SK-N-SH treated with all-trans-retinoic acid at 6 μM for 48 hours (cell line): ENCODE data around the gene LAMA2.

ENCODE experiments used
- ATAC-seq: fragments of 200-7000 bp; cut with Tn5 transposase; 3 replicates; pipeline ENCODE4 v1.9.1; 2020; ENCODE audit warnings: mild to moderate bottlenecking, moderate library complexity
- ARNTL ChIP-seq: fragments of 450-650 bp; formaldehyde crosslinking; IDR thresholded peaks from 2 replicates; pipeline ENCODE4 v1.5.0; 2020; ENCODE audit warnings: low read depth, mild to moderate bottlenecking, moderate library complexity, borderline replicate concordance
- BACH2 ChIP-seq: fragments of 250-450 bp; sonication (Bioruptor Pico); IDR thresholded peaks from 2 replicates; pipeline ENCODE4 v1.9.0; 2021; ENCODE audit warnings: mild to moderate bottlenecking, borderline replicate concordance
- CREB5 ChIP-seq: fragments of 250-450 bp; sonication (Bioruptor Pico); IDR thresholded peaks from 2 replicates; pipeline ENCODE4 v1.5.1; 2020; ENCODE audit warnings: low read depth, mild to moderate bottlenecking, moderate library complexity
- CSDC2 ChIP-seq: fragments of 250-450 bp; sonication (Bioruptor Pico); IDR thresholded peaks from 2 replicates; pipeline ENCODE4 v1.5.0; 2020; ENCODE audit warnings: mild to moderate bottlenecking, moderate library complexity
- CSRNP3 ChIP-seq: fragments of 250-450 bp; sonication (Bioruptor Pico); IDR thresholded peaks from 2 replicates; pipeline ENCODE4 v1.5.1; 2021; ENCODE audit warnings: mild to moderate bottlenecking, moderate library complexity
- ESRRG ChIP-seq: fragments of 250-450 bp; sonication (Bioruptor Pico); IDR thresholded peaks from 2 replicates; pipeline ENCODE4 v1.6.1; 2021; ENCODE audit warnings: mild to moderate bottlenecking
- GLIS3 ChIP-seq: fragments of 250-450 bp; sonication (Bioruptor Pico); IDR thresholded peaks from 2 replicates; pipeline ENCODE4 v1.5.0; 2020; ENCODE audit warnings: mild to moderate bottlenecking, moderate library complexity
- ISL1 ChIP-seq: fragments of 250-450 bp; sonication (Bioruptor Pico); IDR thresholded peaks from 2 replicates; pipeline ENCODE4 v2.1.2; 2022; ENCODE audit warnings: mild to moderate bottlenecking, moderate library complexity
- OSR1 ChIP-seq: fragments of 250-450 bp; sonication (Bioruptor Pico); IDR thresholded peaks from 2 replicates; pipeline ENCODE4 v1.8.0; 2022; ENCODE audit warnings: moderate library complexity, mild to moderate bottlenecking, inconsistent platforms
- PATZ1 ChIP-seq: fragments of 250-450 bp; sonication (Bioruptor Pico); IDR thresholded peaks from 2 replicates; pipeline ENCODE4 v1.8.0; 2020; ENCODE audit warnings: mild to moderate bottlenecking, moderate library complexity, borderline replicate concordance
- POU6F1 ChIP-seq: fragments of 250-450 bp; sonication (Bioruptor Pico); IDR thresholded peaks from 2 replicates; pipeline ENCODE4 v1.8.0; 2021; ENCODE audit warnings: low read depth, mild to moderate bottlenecking, moderate library complexity, borderline replicate concordance
- PPARA ChIP-seq: fragments of 250-450 bp; sonication (Bioruptor Pico); IDR thresholded peaks from 2 replicates; pipeline ENCODE4 v1.5.0; 2020; ENCODE audit warnings: mild to moderate bottlenecking, borderline replicate concordance
- RARB ChIP-seq: fragments of 250-450 bp; sonication (Bioruptor Pico); IDR thresholded peaks from 2 replicates; pipeline ENCODE4 v1.8.0; 2021; ENCODE audit warnings: mild to moderate bottlenecking, moderate library complexity
- TCF4 ChIP-seq: fragments of 250-450 bp; sonication (Bioruptor Pico); IDR thresholded peaks from 2 replicates; pipeline ENCODE4 v1.8.0; 2021; ENCODE audit warnings: mild to moderate bottlenecking, moderate library complexity, borderline replicate concordance
- TSHZ2 ChIP-seq: fragments of 250-450 bp; sonication (Bioruptor Pico); IDR thresholded peaks from 2 replicates; pipeline ENCODE4 v1.5.0; 2020; ENCODE audit warnings: mild to moderate bottlenecking, moderate library complexity
- ZC3H10 ChIP-seq: fragments of 250-450 bp; sonication (Bioruptor Pico); IDR thresholded peaks from 2 replicates; pipeline ENCODE4 v1.5.1; 2021; ENCODE audit warnings: mild to moderate bottlenecking, moderate library complexity
- ZFP3 ChIP-seq: fragments of 250-450 bp; sonication (Bioruptor Pico); IDR thresholded peaks from 2 replicates; pipeline ENCODE4 v1.5.0; 2020; ENCODE audit warnings: mild to moderate bottlenecking, moderate library complexity
- ZFP30 ChIP-seq: fragments of 450-650 bp; formaldehyde crosslinking; IDR thresholded peaks from 2 replicates; pipeline ENCODE4 v1.5.0; 2022; ENCODE audit warnings: mild to moderate bottlenecking, moderate library complexity
- ZNF565 ChIP-seq: fragments of 450-650 bp; formaldehyde crosslinking; conservative IDR thresholded peaks from 2 replicates; pipeline ENCODE4 v1.5.0; 2020; ENCODE audit warnings: low read depth, mild to moderate bottlenecking, moderate library complexity
- ZNF70 ChIP-seq: fragments of 450-650 bp; formaldehyde crosslinking; IDR thresholded peaks from 2 replicates; pipeline ENCODE4 v1.5.0; 2020; ENCODE audit warnings: mild to moderate bottlenecking, moderate library complexity
- ZNF8 ChIP-seq: fragments of 450-650 bp; formaldehyde crosslinking; IDR thresholded peaks from 2 replicates; pipeline ENCODE4 v1.5.0; 2020; ENCODE audit warnings: mild to moderate bottlenecking, moderate library complexity

The LAMA2 gene

GRCh38 chr6:129440691-129441090 is 557.8 kb downstream of the LAMA2 start:
- peak; percentile 98 for ATAC-seq
- no peak for TF ChIP-seq PPARA (CRISPR knock-in tag)
- no peak for TF ChIP-seq CSDC2
- no peak for TF ChIP-seq CSRNP3 (CRISPR knock-in tag)
- TF ChIP-seq ARNTL (CRISPR knock-in tag) = no peak
- no peak for TF ChIP-seq ESRRG (CRISPR knock-in tag)
- TF ChIP-seq TCF4 (CRISPR knock-in tag) = no peak
- TF ChIP-seq ZFP30 (CRISPR knock-in tag) = no peak
- TF ChIP-seq BACH2 (CRISPR knock-in tag) = no peak
- TF ChIP-seq ZNF565 (CRISPR knock-in tag) = no peak
- TF ChIP-seq ZNF70 (CRISPR knock-in tag) = no peak
- TF ChIP-seq ZNF8 (CRISPR knock-in tag) = no peak
- TF ChIP-seq ZC3H10 (CRISPR knock-in tag) = no peak
- no peak for TF ChIP-seq TSHZ2
- TF ChIP-seq ISL1 = no peak
- no peak for TF ChIP-seq OSR1 (CRISPR knock-in tag)

- no peak for ATAC-seq
Measured at GRCh38 chr6:129444683-129445082, 561.7 kb downstream of the LAMA2 start.

More at GRCh38 chr6:129444683-129445082, 561.7 kb downstream of the LAMA2 start:
- TF ChIP-seq ZFP30 (CRISPR knock-in tag) (no peak), TSHZ2 (no peak), CREB5 (CRISPR knock-in tag) (no peak), BACH2 (CRISPR knock-in tag) (no peak), ZNF565 (CRISPR knock-in tag) (no peak), ESRRG (CRISPR knock-in tag) (no peak), PATZ1 (CRISPR knock-in tag) (no peak), GLIS3 (CRISPR knock-in tag) (no peak), ISL1 (no peak), CSRNP3 (CRISPR knock-in tag) (no peak), ZC3H10 (CRISPR knock-in tag) (no peak), ZNF70 (CRISPR knock-in tag) (no peak), OSR1 (CRISPR knock-in tag) (no peak), RARB (CRISPR knock-in tag) (no peak), POU6F1 (CRISPR knock-in tag) (no peak), ZFP3 (no peak), PPARA (CRISPR knock-in tag) (no peak), ARNTL (CRISPR knock-in tag) (no peak), CSDC2 (no peak), TCF4 (CRISPR knock-in tag) (no peak)
